GM19193 (cell line): Measurements from ENCODE around the gene PLCB2.

Experiments used
- POLR2A ChIP-seq: IDR thresholded peaks from 4 replicates; pipeline ENCODE4 v1.6.1; 2011; ENCODE audit not compliant: insufficient read depth, insufficient read length; ENCODE audit errors: extremely low read depth

The PLCB2 gene

GRCh38 chr15:40293006-40293405, 14.7 kb downstream of the PLCB2 start:
- no peak for TF ChIP-seq POLR2A

DNA sequence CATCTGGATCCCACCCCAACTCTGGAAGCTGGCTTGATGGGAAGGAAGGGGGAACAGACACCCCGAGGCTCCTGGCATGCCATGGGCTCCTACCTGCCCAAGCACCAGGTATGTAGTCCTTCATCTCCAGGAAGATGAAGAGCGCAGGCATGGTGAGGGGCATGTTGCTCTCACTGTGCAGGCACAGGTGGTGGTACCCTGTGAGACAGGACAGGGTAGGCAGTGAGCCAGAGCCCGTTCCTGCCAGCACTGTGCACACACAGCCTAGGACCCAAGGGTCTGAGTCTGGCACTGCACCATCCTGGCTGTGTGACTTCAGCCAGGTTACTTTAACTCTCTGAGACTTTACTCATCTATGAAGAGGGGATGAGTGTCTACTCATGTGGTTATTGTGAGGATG, 15.5 kb downstream of the PLCB2 start:
- no peak for TF ChIP-seq POLR2A

DNA sequence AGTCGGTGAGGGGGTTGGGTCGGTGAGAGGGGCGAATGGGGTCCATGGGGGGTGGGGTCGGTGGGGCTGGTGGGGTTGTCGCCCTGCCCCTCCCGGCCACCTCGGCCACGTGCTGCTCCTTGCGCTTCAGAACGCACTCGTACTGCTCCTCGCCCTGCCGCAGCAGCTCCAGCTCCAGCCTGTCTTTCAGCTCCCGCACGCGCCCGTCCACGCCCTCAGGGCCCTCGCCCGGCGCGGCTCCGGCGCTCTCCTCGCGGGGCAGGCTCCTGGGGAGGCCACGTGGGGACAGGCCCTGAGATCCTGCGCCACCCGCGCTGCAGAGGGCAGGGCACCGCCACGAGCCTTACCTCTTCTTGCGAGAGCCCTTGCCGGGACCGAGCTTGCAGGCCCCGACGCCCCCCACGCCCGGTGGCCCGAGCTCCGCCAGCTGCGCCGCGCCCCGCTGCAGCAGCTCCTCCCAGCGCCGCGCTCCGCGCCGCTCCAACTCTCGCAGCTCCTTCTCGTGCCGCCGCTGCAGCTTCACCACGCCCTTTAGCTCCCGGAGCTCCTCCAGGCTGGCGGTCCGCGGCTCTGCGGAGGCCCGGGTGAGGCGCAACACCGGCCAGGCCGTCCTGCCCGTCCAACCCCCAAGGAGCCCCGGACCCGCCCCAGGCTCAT, 16.7 kb downstream of the PLCB2 start:
- TF ChIP-seq POLR2A: no peak

DNA sequence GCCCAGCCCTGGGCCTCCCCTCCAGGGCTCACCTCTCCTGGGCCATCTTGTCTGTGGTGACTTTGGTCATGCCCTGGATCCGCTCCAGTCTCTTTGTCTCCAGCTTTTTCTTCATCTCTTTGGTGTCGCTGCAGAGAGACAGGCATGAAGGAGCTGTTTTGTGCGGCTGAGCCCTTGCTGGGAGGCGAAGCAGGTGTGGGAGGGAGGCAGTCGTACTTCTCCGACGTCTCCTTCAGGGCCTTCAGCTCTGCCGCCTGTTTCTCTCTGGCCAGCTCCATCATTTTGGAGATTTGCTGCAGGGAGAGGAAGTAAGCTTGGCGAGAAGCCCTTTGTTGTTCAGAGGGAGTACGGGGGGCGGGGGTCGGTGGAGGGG, 17.2 kb downstream of the PLCB2 start:
- TF ChIP-seq POLR2A: no peak

DNA sequence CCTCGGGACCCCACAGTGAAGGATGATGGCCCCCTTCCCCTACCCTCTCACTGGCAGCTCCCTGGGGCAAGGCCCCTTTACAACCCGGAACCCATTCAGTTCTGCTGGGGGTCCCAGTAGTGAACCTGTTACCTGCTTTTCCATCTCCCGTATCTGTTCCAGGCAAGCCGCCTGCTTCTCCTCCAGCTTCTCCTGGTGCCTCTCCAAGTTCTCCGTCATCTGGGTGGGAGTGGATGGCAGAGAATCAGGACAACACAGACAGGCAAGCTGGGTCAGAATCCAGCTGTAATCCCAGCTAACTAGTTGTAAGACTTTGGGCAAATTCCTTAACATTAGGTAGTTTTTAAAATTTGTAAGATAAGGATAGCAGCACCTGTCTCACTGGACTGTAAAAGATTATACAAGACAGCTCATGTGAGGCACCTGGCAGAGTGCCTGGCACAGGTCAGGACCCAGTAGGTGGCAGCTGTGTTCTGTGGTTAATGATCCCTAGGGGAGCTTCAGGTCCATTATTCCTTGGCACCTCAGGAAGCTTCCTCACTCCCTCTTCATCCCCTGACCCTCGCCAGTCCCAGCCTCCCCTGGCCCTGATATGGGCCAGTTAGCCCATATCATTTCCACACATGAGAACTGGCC, 18.5 kb downstream of the PLCB2 start:
- no peak for TF ChIP-seq POLR2A

GRCh38 chr15:40287968-40288367, 19.8 kb downstream of the PLCB2 start:
- no peak for TF ChIP-seq POLR2A

- TF ChIP-seq POLR2A: no peak
Measured at GRCh38 chr15:40287505-40287904, 20.2 kb downstream of the PLCB2 start.

- no peak for TF ChIP-seq POLR2A
Measured at GRCh38 chr15:40286794-40287193, 20.9 kb downstream of the PLCB2 start.

- TF ChIP-seq POLR2A: no peak
Measured at GRCh38 chr15:40286061-40286532, 21.6 kb downstream of the PLCB2 start.

- TF ChIP-seq POLR2A: no peak
Measured at GRCh38 chr15:40285554-40286011, 22.2 kb downstream of the PLCB2 start.

DNA sequence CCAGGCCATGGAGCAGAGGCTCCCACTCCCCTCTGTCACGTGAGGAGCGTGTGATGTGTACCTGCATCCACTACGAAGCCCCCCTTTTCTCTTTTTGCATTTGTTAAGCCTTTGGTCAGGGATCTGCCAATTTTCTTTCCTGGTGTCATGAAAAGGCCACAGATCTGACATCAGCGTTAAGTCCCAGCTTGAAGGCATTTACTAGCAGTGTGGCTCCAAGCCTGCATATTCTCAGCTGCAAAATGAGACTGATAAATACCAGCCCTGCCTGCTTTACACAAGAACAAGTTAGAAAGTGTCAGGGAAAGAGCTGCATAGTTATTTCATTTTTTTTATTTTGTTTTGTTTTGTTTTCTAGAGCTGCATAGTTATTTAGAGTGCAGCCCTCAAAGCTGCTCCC, 22.6 kb downstream of the PLCB2 start:
- no peak for TF ChIP-seq POLR2A

DNA sequence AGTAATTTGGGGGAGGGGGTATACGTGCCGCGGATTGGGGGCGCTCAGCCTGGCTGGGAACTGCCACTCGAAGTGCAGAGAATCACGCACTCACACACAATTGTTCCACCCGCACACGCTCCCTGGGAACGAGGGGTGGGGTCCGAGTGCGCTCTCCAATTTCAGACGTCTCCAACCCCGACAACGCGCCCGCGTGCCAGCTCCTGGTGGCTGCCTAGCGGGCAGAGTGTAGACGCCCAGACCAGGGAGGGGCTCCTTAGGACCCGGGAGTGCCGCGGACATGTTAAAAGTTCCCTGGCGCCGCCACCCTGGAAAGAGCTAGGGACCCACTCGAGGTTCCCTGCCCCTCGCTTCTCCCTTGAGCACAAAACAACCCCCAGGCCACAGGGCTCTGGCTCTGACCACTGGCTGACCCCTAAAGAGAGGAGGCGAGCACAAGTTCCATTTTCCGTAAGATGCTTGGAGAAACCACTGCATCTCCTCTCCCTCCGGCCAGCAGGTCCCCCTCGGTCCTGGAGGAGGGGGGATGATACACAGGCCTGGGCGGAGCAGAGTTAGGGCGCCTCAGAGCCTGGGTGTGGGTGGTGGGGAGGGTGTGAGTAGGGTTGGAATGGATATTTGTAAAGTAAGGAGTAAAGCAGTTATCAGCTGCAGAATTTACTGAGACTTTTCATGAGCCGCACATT, 24.0 kb downstream of the PLCB2 start:
- TF ChIP-seq POLR2A: no peak

DNA sequence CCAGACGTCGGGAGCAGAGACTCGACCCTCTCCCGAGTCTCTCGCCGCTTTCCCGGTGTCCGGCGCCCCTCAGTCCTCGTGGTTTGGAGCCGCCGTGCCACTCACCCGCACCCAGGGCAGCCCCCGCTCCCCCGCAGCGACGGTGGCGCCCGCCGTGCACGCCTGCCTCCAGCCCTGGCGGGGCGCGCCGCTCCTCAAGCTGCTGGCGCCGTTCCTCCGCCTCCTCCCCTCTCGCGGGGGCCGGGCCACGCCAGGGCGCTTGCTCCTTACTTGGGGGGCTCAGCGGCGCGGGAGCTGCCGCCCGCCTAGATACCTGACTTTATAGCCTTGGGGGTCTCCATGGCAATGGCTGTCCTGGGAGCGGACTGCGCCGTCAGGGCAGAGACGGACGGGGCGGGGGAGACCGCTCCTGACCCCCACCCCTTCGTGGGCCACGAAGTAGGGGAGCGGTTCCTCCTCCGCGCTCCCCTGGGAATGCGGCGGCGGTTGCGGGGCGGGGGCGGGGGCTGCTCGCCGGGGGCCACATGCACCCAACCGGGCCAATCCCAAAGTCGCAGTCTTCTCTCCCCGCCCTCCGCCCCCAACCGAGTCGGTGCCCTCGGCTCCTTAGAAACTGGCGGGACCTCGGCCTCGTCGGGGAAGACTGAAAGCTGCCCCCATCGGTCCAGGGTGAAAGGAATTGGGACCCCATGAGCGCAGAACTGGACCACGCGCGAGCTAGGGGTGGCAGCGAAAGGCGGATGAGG, 24.7 kb downstream of the PLCB2 start, which contains the start of gene ANKRD63:
TSS of gene ANKRD63 (minus strand) at position 196 of the 746 bp plus-strand sequence. CDS start 478 bp downstream, outside the sequence.
- no peak for TF ChIP-seq POLR2A

DNA sequence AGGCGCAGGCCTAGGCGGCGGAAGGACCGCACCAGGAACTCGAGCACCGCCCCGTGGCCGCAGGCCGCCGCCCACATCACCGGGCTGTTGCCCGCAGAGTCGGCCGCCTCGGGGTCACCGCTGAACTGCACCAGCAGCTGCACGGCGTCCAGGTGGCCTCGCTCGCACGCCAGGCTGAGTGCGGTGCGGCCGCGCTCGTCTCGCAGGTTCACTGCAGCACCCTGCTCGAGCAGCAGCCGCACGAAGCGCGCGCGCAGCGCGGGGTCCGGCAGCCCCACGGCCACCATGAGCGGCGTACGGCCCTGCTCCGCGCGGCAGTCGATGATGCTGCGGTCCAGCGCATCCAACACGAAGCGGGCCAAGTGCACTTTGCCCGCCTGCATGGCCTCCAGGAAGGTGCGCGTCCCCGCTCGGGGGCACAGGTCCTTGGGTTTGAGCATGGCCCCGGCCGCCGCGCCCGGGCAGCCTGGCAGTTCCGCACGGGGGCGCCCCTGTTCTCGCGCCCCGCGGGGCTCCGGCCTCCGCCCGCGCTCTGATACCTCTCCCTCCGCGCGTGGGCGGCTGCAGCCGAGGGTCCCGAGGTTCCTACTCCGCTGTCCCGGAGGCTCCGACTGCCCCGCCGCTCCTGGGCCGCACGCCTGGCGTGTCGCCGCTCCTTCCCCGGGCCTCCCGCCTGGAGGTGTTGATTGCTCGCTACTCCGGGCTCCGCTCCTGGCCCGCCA, 25.4 kb downstream of the PLCB2 start:
- TF ChIP-seq POLR2A: no peak

DNA sequence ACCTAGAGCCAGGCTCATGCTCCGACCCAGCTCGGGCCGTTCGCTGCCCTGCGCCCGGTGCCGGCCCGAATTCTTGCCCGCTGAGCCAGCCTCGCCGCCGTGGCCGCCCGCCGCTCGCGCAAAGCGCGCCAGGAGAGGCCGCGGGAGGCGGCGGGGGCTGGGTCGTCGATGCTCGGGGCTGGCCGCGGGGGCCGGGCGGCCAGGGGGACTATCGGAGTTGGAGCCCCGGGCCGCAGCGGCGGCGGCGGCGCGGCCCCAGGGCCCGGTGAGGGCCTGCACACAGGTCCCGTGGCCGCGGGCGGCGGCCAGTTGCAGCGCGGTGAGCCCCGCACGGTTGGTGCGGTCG, 26.0 kb downstream of the PLCB2 start:
- no peak for TF ChIP-seq POLR2A

GRCh38 chr15:40281057-40281800, 26.5 kb downstream of the PLCB2 start:
- TF ChIP-seq POLR2A: no peak
